Activated CD8-positive, alpha-beta memory T cell treated with anti-CD3 and anti-CD28 coated beads, Interleukin-2, amount 50 U/mL, for 48 hours (primary cell): ENCODE measurements around the gene MYBPC1.

ENCODE experiments used
- DNase-seq: peaks from one replicate; pipeline ENCODE4 v3.0.0-alpha.2; 2020

Gene MYBPC1

DNA sequence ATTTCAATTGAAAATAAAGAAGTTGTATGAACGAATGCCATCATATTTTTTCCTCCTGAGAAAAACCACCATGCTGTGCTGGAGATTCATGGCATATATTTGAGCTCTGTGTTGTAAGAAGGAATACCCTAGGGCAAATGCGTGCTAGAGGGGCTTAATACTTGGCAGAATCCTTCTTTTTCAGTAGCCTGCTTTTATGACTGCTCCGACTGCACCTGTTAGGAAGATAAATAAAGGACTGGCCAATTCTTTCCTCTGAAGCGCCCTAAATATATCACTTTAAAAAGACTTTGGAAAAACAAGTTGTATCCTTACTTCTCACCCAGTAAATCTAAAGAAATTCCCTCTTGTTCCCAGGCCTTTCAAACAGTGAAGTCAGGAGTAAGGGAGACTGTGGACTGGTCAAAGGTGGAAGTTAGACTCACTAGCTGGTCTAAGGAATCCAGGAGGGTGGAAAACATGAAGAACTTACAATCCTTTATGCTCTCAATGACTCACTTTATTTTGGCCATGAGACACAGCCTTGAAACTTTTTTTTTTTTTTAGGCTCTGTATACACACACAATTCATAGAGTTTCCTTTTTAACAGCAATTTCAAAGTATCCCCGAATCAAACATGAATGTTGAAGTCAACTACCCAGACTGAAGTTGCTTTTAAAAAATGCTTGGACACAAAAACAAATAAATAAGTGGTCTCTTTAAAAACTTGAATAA, 5.2 kb downstream of the MYBPC1 start:
- no peak for DNase-seq

DNA sequence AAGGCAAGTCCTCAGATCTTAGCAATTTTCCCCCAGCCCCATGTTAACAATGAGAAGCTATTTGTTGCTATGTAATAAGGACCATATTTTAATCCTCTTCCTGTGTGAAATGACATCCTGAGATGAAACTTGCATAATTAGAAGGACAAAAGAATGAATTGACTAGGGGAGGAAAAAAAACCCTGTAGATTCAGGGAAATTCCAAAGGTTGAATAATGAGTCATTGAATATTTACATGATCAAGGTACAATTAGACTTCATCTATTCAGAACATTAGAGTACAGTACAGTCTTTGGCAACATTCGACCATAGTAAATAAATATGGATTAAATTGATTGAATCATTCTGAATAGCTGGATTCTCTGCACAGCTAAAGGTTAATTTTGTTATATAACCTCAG, 9.4 kb downstream of the MYBPC1 start:
- DNase-seq: no peak

DNA sequence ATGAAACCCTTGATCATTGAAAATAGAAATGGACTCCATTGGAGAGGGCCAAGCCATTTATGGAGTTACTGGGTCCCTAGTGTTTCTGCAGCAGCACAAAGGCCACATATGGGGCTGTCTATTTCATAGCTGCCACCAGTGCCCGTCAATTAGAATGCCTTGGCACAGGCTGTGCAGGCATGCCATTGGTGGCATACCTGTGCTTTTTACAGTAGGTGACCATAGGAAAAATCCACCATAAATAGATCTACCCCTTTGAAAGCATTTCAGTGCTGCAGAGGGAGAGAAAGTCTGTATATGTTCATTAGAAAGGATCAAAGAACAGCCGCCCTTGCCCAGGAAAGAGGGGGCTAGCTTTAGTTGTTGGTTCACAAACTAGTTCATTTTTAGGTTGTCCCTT, 13.1 kb downstream of the MYBPC1 start:
- DNase-seq: no peak

DNA sequence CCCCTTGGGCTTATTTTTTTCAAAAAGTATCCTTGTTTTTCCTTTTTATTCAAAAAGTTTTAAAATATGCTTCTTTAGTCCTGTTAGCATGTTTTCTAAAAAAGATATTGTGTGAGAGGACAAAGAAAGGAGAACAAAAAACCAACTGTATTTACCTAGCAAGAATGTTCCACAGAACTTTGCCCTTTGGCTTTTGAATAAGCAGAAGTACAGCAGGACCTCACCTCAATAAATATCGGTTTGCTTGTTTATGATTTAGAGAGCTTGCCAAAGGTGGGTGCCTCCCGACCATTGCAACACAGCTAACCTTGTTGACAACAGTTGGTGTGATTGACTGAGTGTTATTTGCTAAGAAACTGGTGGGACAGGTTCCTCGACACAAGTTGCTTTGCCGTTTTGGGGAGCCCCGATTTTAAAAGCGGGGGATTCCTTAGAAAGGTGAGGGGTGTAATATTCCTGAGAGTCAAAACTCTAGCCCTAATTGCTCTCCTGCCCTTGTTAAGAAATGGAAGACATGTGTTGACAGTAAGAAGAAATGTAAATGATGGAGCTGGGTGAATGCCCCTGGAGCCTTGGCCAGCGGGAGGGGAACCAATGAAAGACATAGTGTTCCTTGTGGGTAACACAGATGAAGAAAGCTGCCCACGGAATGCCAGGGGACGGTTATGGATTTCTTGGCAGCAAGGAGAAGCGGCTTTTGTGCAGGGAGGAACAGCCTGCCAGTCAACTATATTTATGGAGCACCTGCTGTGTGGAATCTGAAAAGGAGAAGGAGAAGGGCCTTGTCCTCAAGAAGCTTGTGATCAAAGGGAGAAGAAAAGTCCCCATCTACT, 13.7 kb downstream of the MYBPC1 start:
- no peak for DNase-seq

DNA sequence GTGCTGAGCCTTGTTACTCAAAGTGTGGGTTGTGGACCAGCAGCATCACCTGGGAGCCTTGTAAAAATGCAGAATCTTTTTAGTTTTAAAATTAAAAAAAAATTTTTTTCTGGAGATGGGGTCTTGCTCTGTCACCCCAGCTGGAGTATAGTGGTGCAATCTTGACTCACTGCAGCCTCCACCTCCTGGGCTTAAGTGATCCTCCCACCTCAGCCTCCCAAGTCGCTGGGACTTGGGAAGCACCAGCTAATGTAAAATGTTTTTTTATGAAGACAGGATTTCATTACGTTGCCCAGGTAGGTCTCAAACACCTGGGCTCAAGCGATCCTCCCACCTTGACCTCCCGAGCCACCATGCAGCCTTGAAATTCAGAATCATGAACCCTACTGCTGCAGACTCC, 14.4 kb downstream of the MYBPC1 start:
- DNase-seq: no peak

DNA sequence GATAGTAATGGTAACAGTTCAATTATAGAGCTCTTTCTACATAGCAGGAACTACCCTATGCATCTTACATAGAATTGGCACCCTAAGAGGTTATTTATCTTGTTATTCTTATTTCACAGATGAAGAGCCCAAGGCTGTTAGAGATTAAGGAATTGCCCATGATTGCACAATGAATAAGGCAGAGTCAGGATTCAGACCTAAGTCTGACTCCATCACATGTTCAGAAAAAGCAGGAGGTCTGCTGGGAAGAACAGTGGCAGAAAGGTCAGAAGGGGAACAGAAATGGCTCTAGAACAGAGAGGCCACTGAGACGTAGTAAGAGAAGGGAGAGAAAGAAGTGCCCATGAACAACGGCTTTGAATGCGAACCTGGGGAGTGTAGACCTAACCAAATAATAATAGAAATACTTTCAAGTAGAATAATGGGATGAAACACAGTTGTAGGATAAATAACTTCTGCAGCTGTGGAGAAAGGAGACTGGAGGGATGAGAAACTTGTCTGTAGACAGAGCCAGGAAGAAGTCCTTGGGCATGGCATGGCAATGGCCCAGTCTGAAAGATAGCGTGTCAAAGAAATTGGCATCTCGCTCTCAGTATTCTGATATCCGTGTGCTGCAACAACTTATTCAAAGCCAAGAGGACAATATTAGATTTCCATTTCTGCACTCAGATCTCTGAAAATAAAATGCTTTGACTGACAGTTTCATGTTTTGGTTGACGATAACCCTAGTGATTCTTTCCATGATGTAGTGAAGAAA, 17.6 kb downstream of the MYBPC1 start:
- no peak for DNase-seq

DNA sequence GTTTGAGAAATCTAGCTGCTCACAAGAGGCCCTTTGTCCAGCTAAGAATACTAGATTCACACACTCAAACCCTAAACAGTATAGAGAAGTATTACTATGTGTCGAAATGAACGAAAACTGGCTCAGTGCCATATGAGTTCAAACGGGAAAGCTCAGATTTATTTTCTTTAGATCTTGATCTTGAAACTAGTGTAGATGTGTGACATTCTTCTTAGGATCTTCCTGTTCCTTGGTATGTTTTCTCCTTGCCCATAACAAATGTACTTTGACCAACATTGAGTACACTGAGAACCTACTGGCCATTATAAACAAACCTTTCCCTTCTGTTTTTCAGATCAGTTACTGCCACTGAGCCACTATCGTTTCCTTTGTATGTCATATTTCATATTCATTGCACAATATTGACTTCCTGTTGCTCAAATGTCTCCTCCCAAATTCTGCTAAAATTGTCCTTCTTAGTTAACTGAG, 21.3 kb downstream of the MYBPC1 start:
- no peak for DNase-seq

DNA sequence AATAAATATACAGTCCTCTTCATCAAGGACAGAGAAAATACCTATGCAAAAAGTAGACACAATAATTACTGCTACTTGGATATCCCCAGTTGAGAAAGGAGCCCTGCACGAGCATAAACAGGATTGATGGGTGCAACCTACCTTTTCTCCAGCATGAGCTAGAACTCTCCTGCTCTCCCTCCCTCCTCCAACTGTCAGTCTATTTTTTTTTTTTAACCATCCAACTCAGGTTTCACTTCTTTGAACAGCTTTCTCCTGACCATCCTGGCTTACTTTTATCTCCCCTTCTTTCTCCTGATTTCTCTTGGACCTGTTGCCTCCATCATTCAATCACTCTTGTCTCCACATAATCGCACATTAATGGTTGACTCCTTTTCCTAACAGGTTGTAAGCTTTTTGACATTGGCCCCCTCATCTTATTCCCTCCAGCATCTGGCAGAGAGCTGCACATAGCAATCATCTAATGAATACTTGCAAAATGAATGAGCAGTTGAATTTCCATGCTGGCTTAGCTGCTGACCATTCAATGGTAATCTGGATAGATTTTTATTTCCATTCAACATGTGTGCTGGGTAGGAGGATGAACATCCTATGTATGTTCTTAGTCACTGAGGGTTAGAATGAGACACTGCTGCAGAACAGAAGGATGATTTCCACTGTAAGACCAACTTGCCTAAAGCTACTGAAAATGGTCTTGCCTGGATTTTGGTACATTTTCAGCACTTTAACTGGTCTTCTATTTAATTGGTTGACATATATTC, 24.4 kb downstream of the MYBPC1 start:
- DNase-seq: no peak

DNA sequence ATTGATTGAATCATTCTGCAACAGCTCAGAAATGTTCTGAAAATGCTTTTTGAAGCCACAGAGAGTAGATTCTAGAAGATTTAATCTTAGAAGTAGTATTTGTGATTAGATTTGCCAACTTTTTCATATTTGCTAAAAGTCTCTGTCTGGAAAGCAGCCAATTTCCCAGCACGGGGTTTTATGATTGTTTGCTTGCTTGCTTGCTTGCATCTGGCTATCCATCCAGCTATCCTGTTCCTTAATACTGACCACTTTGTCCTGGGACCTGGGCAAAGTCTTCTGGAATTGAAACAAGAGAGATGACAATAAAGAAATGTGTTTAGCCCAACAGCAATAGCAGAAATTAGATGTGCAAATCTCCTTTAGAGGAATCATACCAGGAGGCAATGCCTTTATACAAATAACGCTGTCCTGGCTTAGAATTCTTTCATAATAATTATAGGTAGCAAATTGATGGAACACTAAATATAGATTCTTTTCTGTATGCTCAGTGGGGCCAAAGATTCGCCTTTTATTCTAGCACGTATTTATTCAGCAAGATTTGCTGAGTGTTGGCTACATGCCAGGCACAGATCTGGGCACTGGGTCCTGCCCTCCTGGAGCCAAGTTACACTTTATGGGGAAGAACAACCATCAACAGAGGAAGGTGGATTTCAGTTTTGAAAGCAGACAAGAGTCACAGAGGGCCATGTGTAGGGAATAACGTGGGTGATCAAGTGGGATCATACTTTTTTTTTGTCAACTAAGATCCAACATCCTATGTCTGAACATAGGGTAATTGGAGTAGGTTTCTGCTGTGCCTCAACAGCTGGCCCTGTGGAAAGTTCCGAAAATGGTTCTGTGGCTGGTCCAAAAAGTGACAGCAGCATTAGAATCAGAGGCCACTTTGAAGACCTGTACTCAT, 25.3 kb downstream of the MYBPC1 start:
- DNase-seq: no peak

DNA sequence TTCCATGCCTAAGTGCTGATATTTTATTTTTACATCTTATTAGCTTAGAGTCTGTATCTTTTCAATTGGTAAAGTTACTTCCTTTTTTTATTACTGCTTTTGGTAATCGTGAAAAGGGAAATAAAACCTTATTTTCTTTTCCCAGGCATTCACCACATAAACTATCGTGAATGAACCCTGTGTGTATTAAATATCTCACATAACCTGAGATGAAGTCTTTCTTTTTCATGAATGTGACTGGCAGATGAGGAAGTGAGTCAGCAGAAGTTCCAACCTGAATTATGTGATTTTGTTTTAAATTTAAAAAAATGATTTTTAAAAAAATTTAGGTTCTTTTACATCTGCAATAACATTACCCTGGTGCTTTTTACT, 26.0 kb downstream of the MYBPC1 start:
- no peak for DNase-seq

DNA sequence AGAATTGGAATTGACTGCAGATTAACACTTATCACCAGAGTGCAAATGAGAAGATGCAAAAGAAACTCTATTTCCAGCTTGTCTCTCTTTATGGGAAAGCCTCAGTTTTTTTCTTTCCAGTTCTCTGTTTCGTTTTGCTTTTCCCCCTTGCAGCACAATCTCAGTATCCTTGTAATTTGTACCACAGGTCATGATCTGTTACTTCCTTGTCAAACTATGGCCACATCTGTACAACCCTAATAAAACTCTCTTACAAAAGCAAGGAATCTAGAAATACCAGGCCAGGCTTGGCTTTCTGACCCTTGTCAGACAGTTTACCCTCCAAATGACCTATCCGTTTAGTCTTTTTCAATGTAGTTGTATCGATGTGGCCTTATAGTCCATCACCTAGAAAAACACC, 33.9 kb downstream of the MYBPC1 start:
- DNase-seq: no peak

DNA sequence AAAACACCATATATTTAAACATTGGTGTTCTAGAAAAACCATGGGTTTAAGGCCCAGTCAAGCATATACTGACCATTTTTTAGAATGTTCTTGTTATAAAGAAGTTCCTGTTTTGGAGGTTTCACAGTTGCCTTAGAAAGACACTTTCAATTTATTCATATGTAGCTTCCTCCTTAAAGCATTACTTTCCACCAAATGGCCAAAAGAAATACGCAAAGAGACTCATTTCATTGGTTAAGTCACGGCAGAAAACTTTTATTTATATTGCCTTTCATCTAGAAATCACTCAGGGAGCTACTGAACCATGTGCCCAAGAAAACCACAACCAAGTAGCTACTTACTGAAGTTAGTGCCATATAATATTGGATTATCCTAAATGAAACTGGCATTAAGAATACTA, 40.0 kb downstream of the MYBPC1 start:
- DNase-seq: no peak

DNA sequence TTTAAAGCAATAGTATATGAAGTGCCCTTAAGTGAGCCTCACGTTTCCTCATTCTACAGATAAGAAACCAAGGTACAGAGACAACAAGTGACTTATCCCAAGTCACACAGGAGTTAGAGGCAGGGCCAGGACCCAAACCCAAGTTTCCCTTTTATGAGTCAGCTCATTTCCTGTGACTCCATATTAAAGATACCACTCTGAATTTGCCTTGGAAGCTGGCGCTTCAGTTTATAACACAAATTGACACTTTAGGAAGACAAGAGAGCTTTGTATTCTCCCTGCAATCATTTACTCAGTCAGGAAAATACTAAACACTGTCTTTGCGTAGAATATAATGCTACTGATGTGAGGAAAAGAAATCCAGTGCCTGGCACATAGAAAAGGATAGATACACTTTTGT, 43.2 kb downstream of the MYBPC1 start:
- no peak for DNase-seq

DNA sequence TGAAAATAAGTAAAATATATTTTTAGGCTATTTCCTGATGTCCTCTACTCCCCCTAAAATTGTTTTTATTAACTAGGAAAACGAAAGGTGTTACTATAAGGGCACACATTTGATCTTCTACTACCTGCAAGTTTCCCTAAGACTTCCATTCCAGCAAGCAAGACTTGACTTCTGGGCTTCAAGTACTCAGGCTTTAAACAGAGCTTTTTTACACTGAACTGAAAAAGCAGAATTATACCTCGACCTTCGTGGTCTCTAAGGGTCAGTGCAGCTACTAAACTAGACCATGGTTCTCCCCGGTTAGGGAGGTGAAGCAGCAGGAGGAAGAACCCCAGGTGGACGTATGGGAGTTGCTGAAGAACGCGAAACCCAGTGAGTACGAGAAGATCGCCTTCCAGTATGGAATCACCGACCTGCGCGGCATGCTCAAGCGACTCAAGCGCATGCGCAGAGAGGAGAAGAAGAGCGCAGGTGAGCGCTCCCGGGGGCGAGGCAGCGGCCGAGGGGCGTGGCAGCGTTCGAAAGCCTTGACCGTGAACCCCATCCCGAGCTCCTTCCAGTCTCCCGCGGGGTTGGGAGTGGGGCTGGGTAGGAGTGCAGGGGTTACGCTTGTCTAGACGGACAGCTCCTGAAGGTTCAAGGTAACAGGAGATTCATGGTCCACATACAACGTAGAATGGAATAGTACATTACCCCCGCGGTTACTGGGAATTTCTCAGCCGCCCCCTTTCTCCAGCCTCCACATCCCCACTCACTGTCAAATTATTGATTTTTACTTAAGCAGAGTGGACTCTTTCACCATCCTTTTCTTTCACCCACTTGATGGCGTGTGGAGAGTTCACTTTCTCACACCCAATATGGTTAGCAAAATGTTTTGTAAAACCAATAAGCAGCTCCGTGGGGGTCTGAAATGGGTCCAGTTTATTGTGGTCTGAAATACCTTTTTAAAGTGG, 47.6 kb downstream of the MYBPC1 start:
- no peak for DNase-seq

DNA sequence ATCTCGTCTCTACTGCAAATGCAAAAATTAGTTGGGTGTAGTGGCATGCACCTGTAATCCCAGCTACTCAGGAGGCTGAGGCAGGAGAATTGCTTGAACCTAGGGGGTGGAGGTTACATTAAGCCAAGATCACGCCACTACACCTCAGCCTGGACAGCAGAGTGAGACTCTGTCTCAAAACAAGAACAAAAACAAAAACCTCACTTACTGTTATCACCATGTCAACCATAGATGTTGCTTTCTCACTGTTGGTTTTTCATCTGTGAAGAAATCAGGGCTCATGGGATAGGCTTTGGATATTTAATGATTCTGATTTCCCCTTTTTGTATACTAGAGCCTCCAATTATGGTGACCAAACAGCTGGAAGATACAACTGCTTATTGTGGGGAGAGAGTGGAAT, 52.9 kb downstream of the MYBPC1 start:
- DNase-seq: no peak

DNA sequence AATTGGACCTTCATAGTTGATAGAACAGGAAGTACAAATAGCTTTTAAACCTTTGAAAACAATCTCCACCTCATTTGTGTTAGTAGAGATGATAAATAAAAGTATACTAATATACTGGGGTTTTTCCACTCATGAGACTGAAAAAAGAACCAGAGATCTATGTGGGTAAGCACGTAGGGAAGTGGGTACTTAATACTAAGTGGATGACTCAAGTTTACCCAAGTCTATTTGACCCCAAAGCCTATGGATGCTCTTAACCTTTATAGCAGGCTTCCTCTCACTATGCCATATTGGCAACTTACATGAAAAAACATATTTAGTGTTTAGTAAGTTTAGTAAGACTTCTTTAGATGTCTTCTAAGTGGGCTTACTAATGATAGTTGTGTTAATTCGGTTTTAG, 53.4 kb downstream of the MYBPC1 start:
- DNase-seq: no peak

DNA sequence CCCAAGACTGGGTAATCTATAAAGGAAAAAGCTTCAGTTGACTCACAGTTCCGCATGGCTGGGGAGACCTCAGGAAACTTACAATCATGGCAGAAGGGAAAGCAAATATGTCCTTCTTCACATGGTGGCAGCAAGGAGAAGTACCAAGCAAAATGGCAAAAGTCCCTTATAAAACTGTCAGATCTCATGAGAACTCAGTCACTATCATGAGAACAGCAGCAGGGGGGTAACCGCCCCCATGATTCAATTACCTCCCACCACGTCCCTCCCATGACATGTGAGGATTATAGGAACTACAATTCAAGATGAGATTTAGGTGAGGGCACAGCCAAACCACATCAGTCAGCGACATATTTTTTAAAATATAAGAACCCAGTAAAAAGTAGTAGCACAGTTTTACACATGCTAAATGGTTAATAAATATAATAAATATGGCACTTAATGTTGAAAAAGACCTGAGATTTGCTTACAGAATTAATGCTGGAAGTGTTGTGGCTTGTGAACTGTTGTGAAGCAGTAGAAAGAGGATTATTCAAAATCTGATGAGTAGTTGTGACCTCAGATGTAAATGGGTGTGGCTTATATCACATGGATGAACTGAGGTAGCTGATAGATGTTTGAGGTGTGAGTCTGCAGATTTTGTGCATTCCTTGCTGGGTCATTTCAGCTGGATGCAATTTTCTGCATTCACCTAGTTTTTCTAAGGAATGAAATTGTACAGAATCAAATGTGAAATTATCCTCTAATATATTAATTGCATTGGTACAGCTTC, 55.8 kb downstream of the MYBPC1 start:
- no peak for DNase-seq

DNA sequence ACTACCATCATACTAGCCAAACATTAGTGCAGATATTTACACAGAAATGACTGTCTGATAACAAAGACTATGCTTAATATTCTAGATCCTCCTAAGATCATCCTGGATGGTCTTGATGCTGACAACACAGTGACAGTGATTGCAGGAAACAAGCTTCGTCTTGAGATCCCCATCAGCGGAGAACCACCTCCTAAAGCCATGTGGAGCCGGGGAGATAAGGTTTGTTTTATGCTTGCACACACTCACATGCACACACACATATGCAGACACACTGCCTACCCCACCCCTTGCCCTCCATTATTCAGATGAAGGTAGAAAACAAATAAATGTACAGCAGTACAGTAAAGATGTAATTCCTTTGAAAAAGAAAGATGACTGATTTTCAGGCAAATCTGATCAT, 58.3 kb downstream of the MYBPC1 start:
- DNase-seq: no peak

DNA sequence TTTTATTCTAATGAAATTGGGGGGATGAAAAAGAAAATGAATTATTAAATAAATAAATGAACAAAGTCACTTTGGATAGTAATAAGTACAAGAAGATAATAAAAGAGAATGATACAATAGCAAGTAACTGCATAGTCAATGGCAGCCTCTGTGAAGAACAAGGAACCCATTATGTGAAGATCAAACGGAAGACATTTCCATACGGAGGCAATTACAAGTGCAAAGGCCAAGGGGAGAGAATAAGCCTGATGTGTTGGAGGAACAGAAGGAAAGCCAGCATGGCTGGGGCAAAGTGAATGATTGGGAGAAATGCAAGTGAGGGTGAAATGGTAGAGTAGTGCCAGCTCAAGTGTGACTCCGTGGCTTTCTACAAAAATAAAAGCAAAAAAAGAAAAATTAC, 58.7 kb downstream of the MYBPC1 start:
- DNase-seq: no peak

DNA sequence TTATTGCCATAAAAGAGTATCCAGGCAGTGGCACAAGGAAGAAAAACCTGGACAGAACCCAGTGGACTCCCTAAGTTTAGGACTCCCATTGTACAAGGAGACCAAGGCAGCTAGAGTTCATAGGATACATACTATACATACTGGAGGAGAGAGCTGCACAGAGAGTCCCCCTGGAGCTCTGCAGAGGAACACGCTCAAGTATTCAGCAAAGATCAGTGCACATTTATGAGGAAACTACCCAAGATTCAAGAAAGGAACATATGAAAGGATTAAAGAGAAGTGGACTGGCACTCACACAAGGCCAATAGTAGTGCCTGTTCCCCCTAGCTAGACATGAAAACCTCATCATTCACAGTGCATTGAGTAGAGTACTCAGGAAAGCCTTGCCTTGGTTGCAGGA, 59.7 kb downstream of the MYBPC1 start:
- no peak for DNase-seq
